PC-9 (cell line): ENCODE data around the gene RNF111. TPM values are rescaled to one million over a fixed set of nuclear protein-coding genes. Genes with fewer than 3 reads are reported as not detected.

Experiments
- BruUV-seq: library from RNA; stranded (reverse); fragments of 400-500 nt; replicated peaks from 2 replicates; lab custom pipeline; 2021; lab: Mats Ljungman, UMichigan
- CTCF ChIA-PET: fragments of 300-600 bp; sonication (Branson Sonifier 250); formaldehyde crosslinking; loops from one replicate; lab custom pipeline; 2022; ENCODE audit warnings: antibody characterized with exemption; lab: Charles Lee
- POLR2A ChIA-PET: fragments of 300-600 bp; sonication (Branson Sonifier 250); formaldehyde crosslinking; loops from one replicate; lab custom pipeline; 2022; ENCODE audit warnings: antibody characterized with exemption; ENCODE audit not compliant: unreplicated experiment; lab: Charles Lee
- DNase-seq, 2 experiments: peaks; one replicate each; pipeline versions ENCODE4 v3.0.0 to v3.0.0-alpha.2; 2015 to 2022; ENCODE audit warnings: mixed read lengths in 1 of 2
- H2AFZ ChIP-seq: fragments of 200-600 bp; sonication (generic); 2 replicates; pipeline ENCODE4 v1.8.1; 2017; ENCODE audit warnings: antibody characterized with exemption
- H3F3A ChIP-seq: fragments of 200-600 bp; sonication (generic); 2 replicates; pipeline ENCODE4 v1.8.1; 2017; ENCODE audit warnings: antibody characterized with exemption, mild to moderate bottlenecking, low read depth; ENCODE audit not compliant: insufficient read depth
- H3K27ac ChIP-seq: fragments of 200-600 bp; sonication (generic); 2 replicates; pipeline ENCODE4 v1.6.1; 2016; ENCODE audit warnings: mixed run types
- H3K27me3 ChIP-seq: fragments of 200-600 bp; sonication (generic); 2 replicates; pipeline ENCODE4 v1.6.1; 2016; ENCODE audit warnings: low read depth, mixed run types; ENCODE audit not compliant: insufficient read depth
- H3K36me3 ChIP-seq: fragments of 200-600 bp; sonication (generic); 2 replicates; pipeline ENCODE4 v1.6.1; 2016; ENCODE audit warnings: low read depth, mixed run types
- H3K4me1 ChIP-seq: fragments of 200-600 bp; sonication (generic); replicated peaks from 2 replicates; pipeline ENCODE4 v1.6.1; 2016; ENCODE audit warnings: mixed run types; ENCODE audit not compliant: insufficient read depth
- H3K4me2 ChIP-seq: fragments of 200-600 bp; sonication (generic); 2 replicates; pipeline ENCODE4 v1.6.1; 2017; ENCODE audit warnings: mixed run types
- H3K4me3 ChIP-seq: fragments of 200-600 bp; sonication (generic); 2 replicates; pipeline ENCODE4 v1.6.1; 2016; ENCODE audit warnings: mixed run types
- H3K79me2 ChIP-seq: fragments of 200-600 bp; sonication (generic); 2 replicates; pipeline ENCODE4 v1.6.1; 2017; ENCODE audit warnings: low read depth, mixed run types
- H3K9me2 ChIP-seq: fragments of 200-600 bp; sonication (generic); 2 replicates; pipeline ENCODE4 v1.8.1; 2017; ENCODE audit warnings: mild to moderate bottlenecking; ENCODE audit not compliant: insufficient read depth
- H3K9me3 ChIP-seq: fragments of 200-600 bp; sonication (generic); 2 replicates; pipeline ENCODE4 v1.8.1; 2016; ENCODE audit warnings: low read depth; ENCODE audit not compliant: insufficient read depth
- H4K20me1 ChIP-seq: fragments of 200-600 bp; sonication (generic); 2 replicates; pipeline ENCODE4 v1.8.1; 2017; ENCODE audit not compliant: insufficient read depth
- CTCF ChIP-seq: fragments of 200-600 bp; sonication (generic); conservative IDR thresholded peaks from 2 replicates; pipeline ENCODE4 v1.6.1; 2017; ENCODE audit warnings: mixed run types, antibody characterized with exemption, mild to moderate bottlenecking, moderate library complexity
- EZH2 ChIP-seq: fragments of 200-600 bp; sonication (generic); IDR thresholded peaks from 2 replicates; pipeline ENCODE4 v1.8.0; 2017; ENCODE audit warnings: antibody characterized with exemption, low read depth
- intact Hi-C: fragments of 100-400 bp; cut with micrococcal nuclease; formaldehyde crosslinking; loops from one replicate; pipeline ENCODE4 v1.10.0; 2022; ENCODE audit not compliant: unreplicated experiment
- total RNA-seq: library from RNA; stranded (reverse); gene quantifications from 2 replicates; pipeline ENCODE4 v1.2.3, GENCODE V29; 2021

RNF111 gene
- total RNA-seq, 1 experiment from 2014 or later: 37.7 TPM

- H3K4me3 ChIP-seq: no peak overlapping the region
- ChIA-PET POLR2A (no interaction called here), CTCF (no interaction called here)
- H4K20me1 ChIP-seq: no peaks in the 10 kb centered on the region
- H3F3A ChIP-seq: no peaks in the 10 kb centered on the region
- H3K36me3 ChIP-seq: no peaks in the 10 kb centered on the region
- intact Hi-C loops: no loop called here
- H3K4me1 ChIP-seq: peaks cover under 1% of the 10 kb centered on the region; the same call in 1 of the 2 replicates
- H3K4me2 ChIP-seq: no peak overlapping the region
- no peaks in the 10 kb centered on the region for H3K9me3 ChIP-seq
- H2AFZ ChIP-seq: no peak overlapping the region
- H3K79me2 ChIP-seq: no peaks in the 10 kb centered on the region
- no peak for DNase-seq
- BruUV-seq: no TSS peak
- no peaks in the 10 kb centered on the region for H3K9me2 ChIP-seq
- no peak overlapping the region for H3K27ac ChIP-seq
- no peaks in the 10 kb centered on the region for H3K27me3 ChIP-seq
- TF ChIP-seq EZH2: no peak
- no peak for TF ChIP-seq CTCF
Measured at GRCh38 chr15:59099162-59099685, 111.8 kb downstream of the RNF111 start.

- H3K9me2 ChIP-seq: no peaks in the 10 kb centered on the region
- H3K4me2 ChIP-seq: peak overlapping the region; percentile 93
- ChIA-PET POLR2A (no interaction called here), CTCF (no interaction called here)
- H3K27me3 ChIP-seq: no peaks in the 10 kb centered on the region
- TF ChIP-seq CTCF (no peak), EZH2 (no peak)
- H3K4me3 ChIP-seq: peak overlapping the region; percentile 95
- intact Hi-C loops: no loop called here
- no peak for DNase-seq
- peaks cover 15% of the 10 kb centered on the region; the same call in 1 of the 2 replicates for H3K36me3 ChIP-seq
- H2AFZ ChIP-seq: peak overlapping the region; percentile 85
- no TSS peak for BruUV-seq
- peaks cover 17% of the 10 kb centered on the region for H3K4me1 ChIP-seq
- H3K9me3 ChIP-seq: no peaks in the 10 kb centered on the region
- peaks cover 4% of the 10 kb centered on the region; the same call in 1 of the 2 replicates for H3F3A ChIP-seq
- peaks cover 23% of the 10 kb centered on the region for H3K79me2 ChIP-seq
- no peak overlapping the region for H3K27ac ChIP-seq
- no peaks in the 10 kb centered on the region for H4K20me1 ChIP-seq
Measured at GRCh38 chr15:59104602-59104911, 117.1 kb downstream of the RNF111 start.

- peaks cover 17% of the 10 kb centered on the region for H3K4me1 ChIP-seq
- TF ChIP-seq EZH2: no peak
- no peak for TF ChIP-seq CTCF
- no peaks in the 10 kb centered on the region for H4K20me1 ChIP-seq
- peak; percentile 82 to 83 for DNase-seq
- peak within 1 kb of the TSS; percentile 85 for H2AFZ ChIP-seq
- intact Hi-C loops: no loop called here
- TSS peak; percentile 72 for BruUV-seq
- ChIA-PET CTCF (no interaction called here), POLR2A (no interaction called here)
- H3K27me3 ChIP-seq: no peaks in the 10 kb centered on the region
- 0 out of 2 replicates have a peak within 1 kb of the TSS, but pooled peaks have one; percentile 38 for H3K27ac ChIP-seq
- H3K79me2 ChIP-seq: peaks cover 23% of the 10 kb centered on the region
- no peaks in the 10 kb centered on the region for H3K9me3 ChIP-seq
- H3F3A ChIP-seq: peaks cover 4% of the 10 kb centered on the region; the same call in 1 of the 2 replicates
- peaks cover 15% of the 10 kb centered on the region; the same call in 1 of the 2 replicates for H3K36me3 ChIP-seq
- H3K4me2 ChIP-seq: peak within 1 kb of the TSS; percentile 93
- H3K9me2 ChIP-seq: no peaks in the 10 kb centered on the region
- H3K4me3 ChIP-seq: peak within 1 kb of the TSS; percentile 95
Measured at GRCh38 chr15:59104912-59105732, 117.7 kb downstream of the RNF111 start, which contains the start of gene CCNB2. Gene CCNB2 (plus strand): TSS chr15:59105146. CDS start chr15:59105269, 123 bp downstream.
